ENCODE results near the gene NUF2.

NUF2 gene

GRCh38 chr1:163401211-163401610 lies 79.5 kb downstream of the NUF2 start:
- no peak for DNase-seq (ENCODE audit: low spot score)

All from CD4-positive, alpha-beta T cell treated with Interleukin-2 at 100 ng/mL for 4 hours (primary cell).